ENCODE data around the gene ETV6.

ETV6 gene

DNA sequence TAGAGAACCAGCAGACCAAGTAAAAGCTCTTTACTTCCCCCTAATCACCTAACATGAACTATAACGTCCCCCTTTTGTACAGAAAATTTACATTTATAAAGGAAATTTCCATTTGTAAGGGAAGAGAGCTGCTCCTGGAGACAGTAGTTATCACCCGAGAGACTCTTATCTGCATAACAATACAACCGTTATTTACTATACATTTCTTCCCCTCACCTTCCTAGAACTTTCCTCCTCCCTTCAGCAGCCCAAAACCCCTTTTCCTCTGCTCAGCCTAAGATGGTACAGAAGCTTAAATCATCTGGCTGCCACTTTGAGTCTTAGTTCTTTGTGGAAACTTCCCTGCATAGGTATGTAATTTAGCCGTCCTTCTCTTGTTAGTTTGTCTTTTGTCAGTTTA lies 40.4 kb upstream of the ETV6 start:
- no peaks in the 10 kb centered on the region for H3K36me3 ChIP-seq (ENCODE audit: insufficient read depth)
- no peak overlapping the region for H3K27ac ChIP-seq
- no peak overlapping the region for H3K9ac ChIP-seq
- no peaks in the 10 kb centered on the region for H3K27me3 ChIP-seq (ENCODE audit: insufficient read depth, low read depth)
- no peak overlapping the region for H2AFZ ChIP-seq (ENCODE audit: low read depth)
- H4K20me1 ChIP-seq (ENCODE audit: insufficient read depth): no peaks in the 10 kb centered on the region
- TF ChIP-seq, protein P1, sequence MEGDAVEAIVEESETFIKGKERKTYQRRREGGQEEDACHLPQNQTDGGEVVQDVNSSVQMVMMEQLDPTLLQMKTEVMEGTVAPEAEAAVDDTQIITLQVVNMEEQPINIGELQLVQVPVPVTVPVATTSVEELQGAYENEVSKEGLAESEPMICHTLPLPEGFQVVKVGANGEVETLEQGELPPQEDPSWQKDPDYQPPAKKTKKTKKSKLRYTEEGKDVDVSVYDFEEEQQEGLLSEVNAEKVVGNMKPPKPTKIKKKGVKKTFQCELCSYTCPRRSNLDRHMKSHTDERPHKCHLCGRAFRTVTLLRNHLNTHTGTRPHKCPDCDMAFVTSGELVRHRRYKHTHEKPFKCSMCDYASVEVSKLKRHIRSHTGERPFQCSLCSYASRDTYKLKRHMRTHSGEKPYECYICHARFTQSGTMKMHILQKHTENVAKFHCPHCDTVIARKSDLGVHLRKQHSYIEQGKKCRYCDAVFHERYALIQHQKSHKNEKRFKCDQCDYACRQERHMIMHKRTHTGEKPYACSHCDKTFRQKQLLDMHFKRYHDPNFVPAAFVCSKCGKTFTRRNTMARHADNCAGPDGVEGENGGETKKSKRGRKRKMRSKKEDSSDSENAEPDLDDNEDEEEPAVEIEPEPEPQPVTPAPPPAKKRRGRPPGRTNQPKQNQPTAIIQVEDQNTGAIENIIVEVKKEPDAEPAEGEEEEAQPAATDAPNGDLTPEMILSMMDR (conservative IDR thresholded peaks at IDR 0.05; ENCODE audit: low read depth, low read length): no peak
- H3K4me2 ChIP-seq: no peak overlapping the region
- H3K4me1 ChIP-seq (ENCODE audit: low read depth, poor library complexity, severe bottlenecking): no peaks in the 10 kb centered on the region
- H3K79me2 ChIP-seq (ENCODE audit: insufficient read depth, low read depth): no peaks in the 10 kb centered on the region
- H3K4me3 ChIP-seq (IDR thresholded peaks at IDR 0.05; ENCODE audit: insufficient read depth, low read depth, low read length): no peak overlapping the region

DNA sequence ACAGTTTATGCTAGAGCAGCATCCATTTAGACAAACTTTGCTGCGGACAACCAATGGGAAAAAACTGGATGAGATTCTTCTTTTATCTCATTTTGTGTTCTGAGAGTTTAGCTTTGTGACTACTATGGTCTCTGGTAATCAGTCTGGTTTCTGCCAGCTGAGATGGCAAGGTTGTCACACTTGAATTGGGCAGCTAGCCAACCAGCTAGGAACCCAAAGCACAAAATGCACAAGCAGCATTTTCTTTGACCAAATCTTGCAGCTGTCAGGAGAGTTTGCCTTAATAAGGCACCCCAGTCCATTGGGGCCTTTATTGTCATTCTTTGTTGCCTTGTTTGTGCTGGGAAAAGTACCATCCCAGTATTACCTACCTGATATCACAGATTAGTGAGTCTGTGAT lies 34.0 kb upstream of the ETV6 start:
- Histone ChIP-seq H3K27ac (peak overlapping the region; percentile 51; the same call in 1 of the 2 replicates), H4K20me1 (ENCODE audit: insufficient read depth) (no peaks in the 10 kb centered on the region), H3K36me3 (ENCODE audit: insufficient read depth) (no peaks in the 10 kb centered on the region), H2AFZ (ENCODE audit: low read depth) (peak overlapping the region; percentile 1; the same call in 1 of the 2 replicates), H3K27me3 (ENCODE audit: insufficient read depth, low read depth) (no peaks in the 10 kb centered on the region), H3K79me2 (ENCODE audit: insufficient read depth, low read depth) (no peaks in the 10 kb centered on the region), H3K4me1 (ENCODE audit: low read depth, poor library complexity, severe bottlenecking) (peaks cover 22% of the 10 kb centered on the region), H3K9ac (no peak overlapping the region), H3K4me3 (IDR thresholded peaks at IDR 0.05; ENCODE audit: insufficient read depth, low read depth, low read length) (no peak overlapping the region), H3K4me2 (peak overlapping the region; percentile 34)
- TF ChIP-seq, protein P1 (conservative IDR thresholded peaks at IDR 0.05; ENCODE audit: low read depth, low read length): no peak

DNA sequence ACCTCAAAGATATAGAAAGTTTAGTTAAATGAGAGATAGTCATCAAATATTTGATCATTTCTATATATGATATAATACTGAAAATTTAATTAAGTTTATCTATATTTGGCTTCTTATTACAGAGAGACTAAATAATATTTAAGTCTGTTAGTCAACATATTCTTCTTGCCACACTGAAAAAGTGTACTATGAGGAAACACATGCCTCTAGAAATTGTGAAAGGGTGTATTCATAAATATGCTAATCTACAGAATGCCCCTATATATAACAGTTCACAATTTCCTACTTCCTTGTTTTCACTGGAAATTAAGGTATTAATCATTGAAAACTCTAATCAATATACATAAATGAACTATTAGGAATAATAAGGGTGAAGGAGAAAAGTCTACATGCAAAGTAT lies 31.4 kb upstream of the ETV6 start:
- no peak overlapping the region for H3K9ac ChIP-seq
- H3K4me3 ChIP-seq (IDR thresholded peaks at IDR 0.05; ENCODE audit: insufficient read depth, low read depth, low read length): no peak overlapping the region
- H3K79me2 ChIP-seq (ENCODE audit: insufficient read depth, low read depth): no peaks in the 10 kb centered on the region
- H2AFZ ChIP-seq (ENCODE audit: low read depth): no peak overlapping the region
- no peak overlapping the region for H3K4me2 ChIP-seq
- H3K36me3 ChIP-seq (ENCODE audit: insufficient read depth): no peaks in the 10 kb centered on the region
- H4K20me1 ChIP-seq (ENCODE audit: insufficient read depth): no peaks in the 10 kb centered on the region
- H3K27ac ChIP-seq: no peak overlapping the region
- TF ChIP-seq, protein P1 (conservative IDR thresholded peaks at IDR 0.05; ENCODE audit: low read depth, low read length): no peak
- H3K4me1 ChIP-seq (ENCODE audit: low read depth, poor library complexity, severe bottlenecking): peaks cover 22% of the 10 kb centered on the region
- H3K27me3 ChIP-seq (ENCODE audit: insufficient read depth, low read depth): no peaks in the 10 kb centered on the region

DNA sequence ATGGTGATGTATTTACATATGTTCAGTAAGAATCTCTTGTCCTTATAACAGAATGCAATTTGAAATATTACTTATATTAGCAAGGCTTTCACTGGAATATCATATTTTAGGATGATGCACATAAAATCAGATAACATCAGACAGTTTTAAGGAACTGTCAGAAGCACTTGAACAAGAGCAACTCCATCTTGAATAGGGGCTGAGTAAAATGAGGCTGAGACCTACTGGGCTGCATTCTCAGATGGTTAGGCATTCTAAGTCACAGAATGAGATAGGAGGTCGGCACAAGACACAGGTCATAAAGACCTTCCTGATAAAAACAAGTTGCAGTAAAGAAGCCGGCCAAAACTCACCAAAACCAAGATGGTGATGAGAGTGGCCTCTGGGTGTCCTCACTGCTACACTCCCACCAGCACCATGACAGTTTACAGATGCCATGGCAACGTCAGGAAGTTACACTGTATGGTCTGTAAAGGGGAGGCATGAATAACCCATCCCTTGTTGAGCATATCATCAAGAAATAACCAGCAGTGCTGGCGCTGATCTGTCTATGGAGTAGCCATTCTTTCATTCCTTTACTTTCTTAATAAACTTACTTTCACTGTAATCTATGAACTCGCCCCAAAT lies 27.6 kb upstream of the ETV6 start:
- TF ChIP-seq, protein P1 (conservative IDR thresholded peaks at IDR 0.05; ENCODE audit: low read depth, low read length): no peak
- no peak overlapping the region for H3K9ac ChIP-seq
- H3K4me2 ChIP-seq: no peak overlapping the region

More for the DNA sequence above, 27.6 kb upstream of the ETV6 start:
- H3K27ac ChIP-seq: no peak overlapping the region
- H3K79me2 ChIP-seq (ENCODE audit: insufficient read depth, low read depth): no peaks in the 10 kb centered on the region
- H3K27me3 ChIP-seq (ENCODE audit: insufficient read depth, low read depth): no peaks in the 10 kb centered on the region
- H3K4me1 ChIP-seq (ENCODE audit: low read depth, poor library complexity, severe bottlenecking): peaks cover 3% of the 10 kb centered on the region
- H3K4me3 ChIP-seq (IDR thresholded peaks at IDR 0.05; ENCODE audit: insufficient read depth, low read depth, low read length): no peak overlapping the region
- no peaks in the 10 kb centered on the region for H3K36me3 ChIP-seq (ENCODE audit: insufficient read depth)
- no peak overlapping the region for H2AFZ ChIP-seq (ENCODE audit: low read depth)
- no peaks in the 10 kb centered on the region for H4K20me1 ChIP-seq (ENCODE audit: insufficient read depth)

Measured in KMS-11 (cell line).